NCI-H2107 treated with DMSO at 0.1 percent for 48 hours (cell line): ENCODE measurements around the gene PRMT1.

Experiments
- DNase-seq: peaks from one replicate; lab custom pipeline; 2025; ENCODE audit not compliant: unreplicated experiment; lab: John Stamatoyannopoulos, UW

PRMT1 gene

DNA sequence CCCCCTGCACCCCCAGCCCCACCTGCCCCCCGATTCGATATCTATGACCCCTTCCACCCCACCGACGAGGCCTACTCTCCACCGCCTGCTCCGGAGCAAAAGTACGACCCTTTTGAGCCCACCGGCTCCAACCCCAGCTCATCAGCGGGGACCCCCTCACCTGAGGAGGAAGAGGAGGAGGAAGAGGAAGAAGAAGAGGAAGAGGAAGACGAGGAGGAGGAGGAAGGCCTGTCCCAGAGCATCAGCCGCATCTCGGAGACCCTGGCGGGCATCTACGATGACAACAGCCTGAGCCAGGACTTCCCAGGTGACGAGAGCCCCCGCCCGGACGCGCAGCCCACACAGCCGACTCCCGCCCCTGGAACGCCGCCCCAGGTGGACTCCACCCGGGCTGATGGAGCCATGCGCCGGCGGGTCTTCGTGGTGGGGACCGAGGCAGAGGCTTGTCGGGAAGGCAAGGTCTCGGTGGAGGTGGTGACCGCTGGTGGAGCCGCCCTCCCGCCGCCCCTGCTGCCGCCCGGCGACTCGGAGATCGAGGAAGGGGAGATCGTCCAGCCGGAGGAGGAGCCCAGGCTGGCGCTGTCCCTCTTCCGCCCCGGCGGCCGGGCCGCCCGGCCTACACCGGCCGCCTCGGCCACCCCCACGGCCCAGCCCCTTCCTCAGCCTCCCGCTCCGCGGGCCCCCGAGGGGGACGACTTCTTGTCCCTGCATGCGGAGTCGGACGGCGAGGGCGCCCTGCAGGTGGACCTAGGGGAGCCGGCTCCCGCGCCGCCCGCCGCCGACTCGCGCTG lies 25.8 kb upstream of the PRMT1 start:
- DNase-seq, result no peak

DNA sequence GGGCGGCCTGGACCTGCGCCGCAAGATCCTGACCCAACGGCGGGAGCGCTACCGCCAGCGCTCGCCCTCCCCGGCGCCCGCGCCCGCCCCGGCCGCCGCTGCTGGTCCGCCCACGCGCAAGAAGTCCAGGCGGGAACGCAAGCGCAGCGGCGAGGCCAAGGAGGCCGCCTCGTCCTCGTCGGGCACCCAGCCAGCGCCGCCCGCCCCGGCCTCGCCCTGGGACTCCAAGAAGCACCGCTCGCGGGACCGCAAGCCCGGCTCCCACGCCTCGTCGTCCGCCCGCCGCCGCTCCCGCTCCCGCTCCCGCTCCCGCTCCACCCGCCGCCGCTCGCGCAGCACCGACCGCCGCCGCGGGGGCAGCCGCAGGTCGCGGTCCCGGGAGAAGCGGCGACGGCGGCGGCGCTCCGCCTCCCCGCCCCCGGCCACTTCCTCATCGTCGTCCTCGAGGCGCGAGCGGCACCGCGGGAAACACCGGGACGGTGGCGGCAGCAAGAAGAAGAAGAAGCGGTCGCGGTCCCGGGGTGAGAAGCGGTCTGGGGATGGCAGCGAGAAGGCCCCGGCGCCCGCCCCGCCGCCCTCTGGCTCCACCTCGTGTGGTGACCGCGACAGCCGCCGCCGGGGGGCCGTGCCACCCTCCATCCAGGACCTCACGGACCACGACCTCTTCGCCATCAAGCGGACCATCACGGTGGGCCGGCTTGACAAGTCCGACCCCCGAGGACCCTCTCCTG lies 25.1 kb upstream of the PRMT1 start:
- DNase-seq, result no peak

DNA sequence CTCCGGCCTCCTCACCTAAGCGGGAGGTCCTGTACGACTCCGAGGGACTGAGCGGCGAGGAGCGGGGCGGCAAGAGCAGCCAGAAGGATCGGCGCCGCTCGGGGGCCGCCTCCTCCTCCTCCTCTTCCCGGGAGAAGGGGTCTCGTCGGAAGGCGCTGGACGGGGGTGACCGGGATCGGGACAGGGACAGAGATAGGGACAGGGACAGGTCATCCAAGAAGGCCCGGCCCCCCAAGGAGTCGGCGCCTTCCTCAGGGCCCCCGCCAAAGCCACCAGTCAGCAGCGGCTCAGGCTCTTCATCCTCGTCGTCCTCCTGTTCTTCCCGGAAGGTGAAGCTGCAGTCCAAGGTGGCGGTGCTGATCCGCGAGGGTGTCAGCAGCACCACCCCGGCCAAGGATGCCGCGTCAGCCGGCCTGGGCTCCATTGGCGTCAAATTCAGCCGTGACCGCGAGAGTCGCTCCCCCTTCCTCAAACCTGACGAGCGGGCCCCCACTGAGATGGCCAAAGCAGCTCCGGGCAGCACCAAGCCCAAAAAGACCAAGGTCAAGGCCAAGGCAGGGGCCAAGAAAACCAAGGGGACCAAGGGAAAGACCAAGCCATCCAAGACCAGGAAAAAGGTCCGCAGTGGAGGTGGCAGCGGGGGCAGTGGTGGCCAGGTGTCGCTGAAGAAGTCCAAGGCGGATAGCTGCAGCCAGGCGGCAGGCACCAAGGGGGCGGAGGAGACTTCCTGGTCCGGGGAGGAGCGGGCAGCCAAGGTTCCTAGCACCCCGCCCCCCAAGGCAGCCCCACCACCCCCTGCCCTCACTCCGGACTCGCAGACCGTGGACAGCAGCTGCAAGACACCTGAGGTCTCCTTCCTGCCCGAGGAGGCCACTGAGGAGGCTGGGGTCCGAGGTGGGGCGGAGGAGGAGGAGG lies 24.3 kb upstream of the PRMT1 start:
- no peak for DNase-seq

DNA sequence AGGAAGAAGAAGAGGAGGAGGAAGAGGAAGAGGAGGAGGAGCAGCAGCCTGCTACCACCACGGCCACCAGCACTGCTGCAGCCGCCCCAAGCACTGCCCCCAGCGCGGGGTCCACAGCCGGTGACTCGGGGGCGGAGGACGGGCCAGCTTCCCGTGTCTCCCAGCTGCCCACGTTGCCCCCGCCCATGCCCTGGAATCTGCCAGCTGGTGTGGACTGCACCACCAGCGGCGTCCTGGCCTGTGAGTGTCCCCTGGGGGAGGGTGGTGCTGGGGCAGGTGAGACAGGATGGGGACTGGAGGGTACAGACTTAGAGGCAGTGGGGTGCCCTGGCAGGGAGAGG lies 23.6 kb upstream of the PRMT1 start:
- DNase-seq, result no peak

DNA sequence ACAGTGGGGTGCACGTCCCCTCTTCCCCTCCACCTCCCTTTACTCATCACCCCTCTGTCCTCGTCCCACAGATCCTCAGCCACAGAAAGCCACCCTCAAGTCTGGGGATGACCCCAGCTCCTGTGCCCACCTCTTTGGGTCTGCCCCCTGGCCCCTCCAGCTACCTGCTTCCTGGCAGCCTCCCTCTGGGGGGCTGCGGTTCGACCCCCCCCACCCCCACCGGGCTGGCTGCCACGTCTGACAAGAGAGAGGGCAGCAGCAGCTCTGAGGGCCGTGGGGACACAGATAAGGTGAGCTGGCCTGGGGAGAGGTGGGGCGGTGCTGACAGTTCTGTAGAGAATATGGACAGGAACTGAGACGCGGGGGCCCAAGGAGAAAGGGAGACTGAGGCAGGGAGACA lies 22.5 kb upstream of the PRMT1 start:
- no peak for DNase-seq

DNA sequence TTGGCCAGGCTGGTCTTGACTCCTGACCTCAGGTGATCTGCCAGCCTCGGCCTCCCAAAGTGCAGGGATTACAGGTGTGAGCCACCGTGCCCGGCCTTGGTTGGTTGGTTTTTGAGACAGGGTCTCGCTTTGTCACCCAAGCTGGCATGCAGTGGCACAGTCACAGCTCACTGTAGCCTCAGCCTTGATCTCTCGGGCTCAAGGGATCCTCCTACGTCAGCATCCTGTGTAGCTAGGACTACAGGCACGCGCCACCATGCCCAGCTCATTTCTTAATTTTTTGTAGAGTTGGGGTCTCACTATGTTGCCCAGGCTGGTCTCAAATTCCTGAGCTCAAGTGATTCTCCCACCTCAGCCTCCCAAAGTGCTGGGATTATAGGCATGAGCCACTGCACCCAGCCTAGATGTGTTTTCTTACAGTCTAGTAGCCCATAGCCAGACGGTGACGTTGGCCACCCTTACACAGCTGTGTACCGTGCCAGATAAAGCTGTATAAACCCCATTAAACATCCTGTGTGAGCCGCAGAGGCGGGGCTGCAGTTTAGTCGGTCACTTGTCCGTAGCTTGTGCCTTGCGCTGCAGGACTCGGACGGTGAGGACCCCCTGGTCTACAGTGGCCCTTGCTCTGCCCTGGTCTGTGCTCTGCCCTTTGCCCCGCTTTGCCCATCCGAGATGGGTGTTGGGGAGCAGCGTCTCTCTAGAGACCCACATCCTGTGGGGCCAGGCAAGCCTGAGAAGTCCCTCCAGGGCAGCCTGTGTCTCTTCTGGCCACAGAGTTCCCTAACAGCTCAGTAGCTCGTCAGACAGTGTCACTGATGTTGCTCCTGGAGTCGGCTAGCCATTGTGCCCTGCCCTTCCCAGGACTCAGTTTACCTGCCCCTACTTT lies 21.3 kb upstream of the PRMT1 start:
- no peak for DNase-seq

DNA sequence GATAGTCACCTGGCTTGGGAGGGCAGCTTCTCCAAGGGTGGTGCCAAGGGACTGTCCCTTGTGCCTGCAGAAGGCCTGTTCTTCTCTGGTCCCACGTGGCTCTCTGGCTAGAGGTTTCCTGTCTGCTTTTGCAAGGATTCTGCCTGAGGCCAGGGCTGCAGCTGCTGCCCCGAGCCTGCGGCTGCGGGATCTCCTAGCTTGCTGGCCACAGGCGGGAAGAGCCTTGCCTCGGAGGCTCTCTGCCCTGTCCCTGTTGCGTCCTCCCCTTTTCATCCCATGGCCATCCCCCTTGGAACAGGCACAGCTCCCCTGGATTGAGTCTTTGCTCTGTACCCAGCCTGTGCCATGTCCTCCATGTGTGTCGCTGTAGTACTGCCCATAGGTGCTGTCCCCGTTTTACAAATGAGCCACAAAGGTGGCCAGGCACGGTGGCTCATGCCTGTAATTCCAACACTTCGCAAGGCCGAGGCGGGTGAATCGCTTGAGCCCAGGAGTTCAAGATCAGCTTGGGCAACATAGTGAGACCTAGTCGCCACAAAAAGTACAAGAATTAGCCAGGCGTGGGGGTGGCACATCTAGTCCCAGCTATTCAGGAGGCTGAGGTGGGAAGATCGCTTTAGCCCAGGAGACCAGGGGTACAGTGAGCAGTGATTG lies 20.5 kb upstream of the PRMT1 start:
- DNase-seq, result no peak

DNA sequence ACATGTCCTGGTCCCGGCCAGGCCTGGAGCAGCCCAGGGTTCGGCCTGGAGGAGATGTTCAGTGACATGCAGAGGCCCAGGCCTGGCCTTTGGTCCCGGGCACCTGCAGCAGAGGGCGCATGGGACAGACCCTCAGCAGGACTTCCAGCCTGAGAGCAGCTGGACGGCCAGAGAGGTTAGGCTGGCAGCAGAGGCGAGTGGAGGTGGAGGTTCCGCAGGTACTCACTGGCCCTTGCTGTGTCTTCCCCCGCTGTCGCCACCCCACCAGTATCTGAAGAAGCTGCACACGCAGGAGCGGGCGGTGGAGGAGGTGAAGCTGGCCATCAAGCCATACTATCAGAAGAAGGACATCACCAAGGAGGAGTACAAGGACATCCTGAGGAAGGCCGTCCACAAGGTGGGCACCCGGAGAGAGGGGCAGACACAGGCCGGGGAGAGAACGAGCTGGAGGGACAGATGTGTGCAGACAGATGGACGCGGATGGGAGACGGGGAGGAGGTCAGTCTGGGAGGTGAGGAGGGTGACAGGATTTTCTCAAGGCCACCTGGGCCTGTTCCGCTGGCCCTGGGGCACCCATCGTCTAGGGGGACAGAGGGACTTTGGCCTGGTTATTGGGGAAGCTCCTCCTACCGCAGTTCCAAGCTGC lies 19.5 kb upstream of the PRMT1 start:
- DNase-seq, result no peak

DNA sequence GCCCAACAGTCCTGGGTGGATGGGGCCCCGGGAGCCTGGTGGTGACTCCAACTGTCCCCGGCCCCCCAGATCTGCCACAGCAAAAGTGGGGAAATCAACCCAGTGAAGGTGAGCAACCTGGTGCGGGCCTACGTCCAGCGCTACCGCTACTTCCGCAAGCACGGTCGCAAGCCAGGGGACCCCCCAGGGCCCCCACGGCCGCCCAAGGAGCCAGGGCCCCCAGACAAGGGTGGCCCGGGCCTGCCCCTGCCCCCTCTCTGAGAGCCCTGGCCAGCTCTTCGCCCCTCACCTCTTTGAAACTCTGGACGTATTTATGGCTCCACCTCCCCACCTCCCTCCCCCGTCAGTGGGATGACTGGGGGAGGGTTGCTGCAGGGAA lies 18.9 kb upstream of the PRMT1 start:
- no peak for DNase-seq

DNA sequence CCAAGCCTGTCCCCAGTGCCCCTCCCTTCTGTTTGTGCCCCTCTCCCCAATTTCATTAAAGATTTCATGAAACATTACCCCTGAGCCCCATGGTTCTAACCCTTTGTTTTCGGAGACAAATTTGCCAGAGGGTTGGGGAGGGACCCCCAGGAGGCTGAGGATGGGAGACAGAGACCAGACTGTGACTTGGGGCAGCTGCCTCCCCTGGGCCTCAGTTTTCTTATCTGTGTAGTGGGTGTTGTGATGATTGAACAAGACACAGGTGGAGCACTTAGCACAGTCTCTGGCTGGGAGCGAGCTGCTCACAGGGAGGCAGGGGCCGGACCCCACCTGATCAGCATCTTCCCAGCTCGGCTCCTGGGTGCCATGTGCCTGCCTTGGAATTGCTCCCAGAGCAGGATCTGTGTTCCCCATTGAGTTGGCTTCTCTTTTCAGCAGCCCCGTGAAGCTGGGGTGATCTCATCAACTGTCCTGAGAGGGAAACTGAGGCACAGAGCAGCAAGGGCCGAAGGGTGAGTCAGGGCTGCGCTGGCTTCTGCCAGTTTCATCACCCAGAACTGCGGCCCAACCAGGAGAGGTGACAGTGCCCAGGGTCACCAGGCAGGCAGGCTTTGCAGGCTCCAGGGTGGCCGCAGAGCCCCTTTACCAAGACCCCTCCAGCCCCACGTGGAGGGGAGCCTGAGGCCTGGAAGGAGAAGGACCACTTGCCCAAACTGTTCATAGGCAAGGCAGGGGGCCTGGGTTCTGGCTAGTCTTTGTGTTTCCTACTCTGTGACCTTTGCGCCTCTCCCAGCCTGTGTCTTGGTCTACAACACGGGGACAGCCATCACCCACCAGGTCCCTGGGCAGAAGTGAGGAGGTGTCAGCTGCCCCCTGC lies 18.3 kb upstream of the PRMT1 start:
- DNase-seq, result no peak

DNA sequence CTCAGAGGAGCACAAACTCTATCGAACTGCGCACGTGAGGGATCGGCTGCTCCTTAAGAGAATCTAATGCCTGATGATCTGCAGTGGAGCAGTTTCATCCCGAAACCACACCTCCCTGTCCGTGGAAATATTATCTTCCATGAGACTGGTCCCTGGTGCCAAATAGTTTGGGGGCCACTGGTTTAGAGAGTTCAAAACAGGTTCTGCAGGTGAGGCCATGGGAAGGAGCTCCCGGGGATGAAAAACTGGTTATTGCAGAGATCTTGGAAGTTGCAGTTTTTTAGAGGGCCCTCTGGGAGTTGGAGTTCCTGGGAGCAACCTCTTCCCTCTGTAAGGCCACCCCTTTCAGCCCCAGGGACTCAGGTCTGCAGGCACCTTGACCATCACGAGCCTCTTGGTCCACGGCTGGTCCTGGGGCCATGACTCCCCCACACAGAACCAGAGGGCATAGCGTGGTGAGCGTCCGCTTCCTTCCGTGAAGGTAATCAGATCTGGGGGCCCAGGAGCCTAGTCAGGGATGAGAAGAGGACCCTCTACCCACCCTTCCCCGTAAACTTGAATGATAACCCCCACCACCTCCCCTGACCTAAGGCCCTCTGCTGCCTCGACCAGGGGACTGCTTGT lies 16.6 kb upstream of the PRMT1 start:
- DNase-seq, result no peak

DNA sequence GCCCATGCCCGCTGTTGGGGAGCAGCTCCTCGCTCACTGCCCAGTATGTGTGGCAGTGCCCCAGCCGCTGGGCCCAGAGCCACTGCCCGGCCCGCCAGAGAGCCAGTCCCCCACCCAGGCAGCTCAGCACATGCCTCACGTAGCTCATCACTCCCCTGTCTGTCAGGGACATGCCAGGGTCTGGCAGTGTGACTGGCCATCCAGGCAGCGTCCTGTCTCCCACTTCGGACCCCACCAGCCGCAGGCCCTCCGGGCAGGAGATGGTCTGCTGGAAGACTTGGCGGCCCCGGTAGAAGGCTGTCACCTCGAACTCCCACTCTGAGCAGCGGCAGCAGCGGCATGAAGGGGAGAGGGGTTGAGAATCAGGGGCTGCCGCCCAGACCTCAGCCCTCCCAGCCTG lies 15.1 kb upstream of the PRMT1 start:
- no peak for DNase-seq

DNA sequence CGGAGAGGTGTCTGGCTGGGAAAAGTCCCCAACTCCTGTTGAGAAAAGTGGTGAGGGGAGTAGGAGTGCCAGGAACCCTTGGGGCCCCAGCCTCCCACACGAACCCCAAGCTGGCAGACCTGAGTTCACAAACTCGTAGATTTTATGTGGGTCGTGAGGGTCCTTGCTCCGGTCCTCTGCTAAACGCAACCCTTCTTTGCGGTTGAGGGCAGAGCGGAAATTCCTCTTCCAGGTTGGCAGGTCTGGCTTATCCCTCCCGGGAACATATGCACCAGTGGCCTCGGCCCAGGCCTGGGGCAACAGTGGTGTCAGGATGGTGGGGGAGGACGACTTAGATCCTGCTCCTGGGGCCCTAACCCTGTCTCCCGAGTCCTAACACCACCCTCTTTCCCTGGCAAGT lies 13.8 kb upstream of the PRMT1 start:
- DNase-seq, result no peak

DNA sequence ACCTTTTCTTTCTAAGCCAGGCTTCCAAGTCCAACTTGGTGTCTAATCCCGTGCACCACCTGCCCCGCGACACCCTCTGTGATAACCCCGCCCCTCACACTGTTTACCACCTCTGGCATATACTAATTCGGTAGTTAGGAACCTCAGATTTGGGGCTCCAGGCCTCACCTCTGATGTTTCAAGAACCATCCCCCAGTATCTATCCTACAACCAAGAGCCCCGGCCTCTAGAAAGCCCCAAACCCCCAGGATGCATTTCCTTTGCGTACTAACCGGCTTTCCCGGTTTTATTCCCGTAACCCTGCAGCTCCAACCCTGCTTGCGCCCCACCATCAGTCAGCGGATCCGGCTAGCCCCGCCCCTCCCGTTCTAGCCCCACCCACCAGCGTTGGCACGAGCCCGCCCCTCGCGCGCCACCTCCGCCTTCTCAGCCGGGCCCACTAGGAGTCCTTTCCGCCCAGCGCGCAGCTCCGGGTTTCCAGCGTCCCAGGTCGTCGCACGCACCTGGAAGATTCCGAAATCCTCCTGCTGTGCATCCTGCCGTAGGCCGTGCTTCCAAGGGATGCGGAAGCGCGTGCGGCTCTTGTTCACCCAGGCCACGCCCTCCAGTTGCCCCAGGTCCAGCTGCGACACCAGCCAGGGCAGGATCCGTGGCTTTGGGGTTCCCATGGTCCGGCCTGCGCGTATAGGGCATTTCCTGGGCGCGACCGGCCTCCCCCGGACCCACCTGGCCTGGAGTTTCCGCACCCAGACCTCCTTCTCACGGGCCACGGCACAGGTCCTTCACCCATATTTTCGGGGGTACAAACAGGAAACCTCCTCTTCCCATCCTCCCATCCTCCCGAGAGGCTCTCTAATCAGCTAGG lies 12.7 kb upstream of the PRMT1 start:
- DNase-seq, result peak; percentile 70

DNA sequence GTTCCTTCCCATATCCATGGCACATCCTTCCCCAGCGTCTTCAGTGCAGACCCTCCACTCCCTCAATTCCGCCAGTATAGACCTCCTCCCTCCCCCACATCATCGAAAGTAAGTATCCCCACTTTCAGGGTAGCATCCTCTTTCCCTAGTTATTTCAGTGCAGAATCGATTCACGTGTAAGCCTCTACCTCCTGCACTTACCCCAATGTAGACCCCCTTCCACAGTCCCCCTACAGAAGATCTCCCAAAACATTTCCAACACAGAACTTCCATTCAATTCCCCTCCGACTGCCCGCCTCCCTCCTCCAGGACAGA lies 12.1 kb upstream of the PRMT1 start:
- no peak for DNase-seq

DNA sequence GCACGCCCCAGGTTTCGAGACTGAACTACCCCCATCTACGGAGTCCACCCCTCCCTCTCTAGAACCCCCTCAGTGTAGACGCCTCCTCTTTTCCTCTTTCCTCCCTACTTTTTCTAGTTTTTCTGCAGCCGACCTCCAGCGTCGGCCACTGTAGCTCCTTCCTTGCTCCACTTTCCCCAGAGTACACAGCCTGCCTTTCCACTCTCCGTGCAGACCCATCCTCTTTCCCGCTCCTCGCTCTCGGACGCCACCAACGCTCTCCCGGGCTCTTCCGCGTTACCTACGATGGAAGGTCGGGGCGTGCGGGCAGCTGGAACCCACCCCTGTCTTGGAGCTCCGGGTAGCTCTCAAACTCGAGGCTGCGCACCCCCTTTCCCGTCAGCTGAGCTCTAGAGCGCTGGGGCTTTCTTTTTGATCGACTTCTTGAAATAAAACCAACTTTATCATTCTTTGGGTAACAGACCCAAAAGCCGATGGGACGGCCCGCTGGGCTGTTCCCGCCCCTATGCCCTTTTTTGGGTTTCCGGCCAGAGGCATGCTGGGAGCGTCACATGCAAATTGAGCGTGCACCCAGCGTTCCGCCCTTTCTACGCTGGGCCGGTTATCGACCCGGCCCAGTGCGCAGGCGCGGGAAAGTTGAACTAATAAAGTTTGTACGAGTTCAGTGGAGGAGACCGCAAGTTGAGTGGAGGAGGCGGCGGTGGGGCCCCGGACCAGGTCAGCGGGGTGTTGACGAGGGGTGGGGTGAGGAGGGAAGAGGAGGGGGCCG lies 11.5 kb upstream of the PRMT1 start, which contains the start of the genes BCL2L12 and IRF3:
BCL2L12 (plus strand) TSS at position 583 of the 769 bp plus-strand sequence. CDS start 760 bp downstream, outside the sequence.
IRF3 (minus strand) TSS at position 507 of the 769 bp plus-strand sequence. CDS start 1,019 bp downstream, outside the sequence.
- peak; percentile 91 for DNase-seq

DNA sequence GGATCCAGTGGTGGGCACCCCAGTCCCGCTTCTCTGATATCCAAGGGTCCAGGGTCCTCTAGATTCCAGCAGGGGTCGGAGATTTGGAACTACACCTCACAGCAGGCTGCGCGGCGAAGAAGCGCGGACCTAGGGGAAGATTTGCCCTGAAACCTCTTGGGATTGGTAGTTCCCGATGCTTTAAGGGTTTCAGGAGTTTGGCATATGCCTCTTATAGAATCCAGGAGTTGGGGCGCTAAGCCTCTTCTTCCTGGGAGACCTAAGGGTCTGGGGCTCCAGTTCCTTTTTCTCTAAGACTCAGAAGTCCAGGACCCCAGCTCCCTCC lies 11.0 kb upstream of the PRMT1 start:
- no peak for DNase-seq
